GM12878 (cell line): ENCODE measurements around the gene SLC27A5. TPM values are rescaled to one million over a fixed set of nuclear protein-coding genes. Genes with fewer than 3 reads are reported as not detected.

Experiments used
- ATF2 ChIP-seq: IDR thresholded peaks from 2 replicates; pipeline ENCODE4 v1.6.1; 2012; ENCODE audit warnings: low read length, inconsistent platforms
- ATF3 ChIP-seq: IDR thresholded peaks from 2 replicates; pipeline ENCODE4 v1.6.1; 2011; ENCODE audit warnings: low read depth, mild to moderate bottlenecking, low read length, moderate library complexity, borderline replicate concordance; ENCODE audit errors: extremely low read depth
- ATF7 ChIP-seq: fragments of 450-650 bp; IDR thresholded peaks from 2 replicates; pipeline ENCODE4 v1.6.1; 2016; ENCODE audit warnings: low read depth, mild to moderate bottlenecking
- BCL3 ChIP-seq: IDR thresholded peaks from 2 replicates; pipeline ENCODE4 v1.6.1; 2011; ENCODE audit warnings: borderline replicate concordance, low read depth, mild to moderate bottlenecking, moderate library complexity, low read length; ENCODE audit not compliant: insufficient read depth, poor library complexity, severe bottlenecking
- BRCA1 ChIP-seq: IDR thresholded peaks from 2 replicates; pipeline ENCODE4 v1.6.1; 2011; ENCODE audit warnings: low read depth, low read length, improper control_type of control experiment
- CHD2 ChIP-seq: IDR thresholded peaks from 2 replicates; pipeline ENCODE4 v1.6.1; 2011; ENCODE audit warnings: low read depth, low read length, improper control_type of control experiment, borderline replicate concordance
- CREB1 ChIP-seq: IDR thresholded peaks from 2 replicates; pipeline ENCODE4 v1.6.1; 2012; ENCODE audit warnings: low read depth, mild to moderate bottlenecking, inconsistent platforms
- EED ChIP-seq: sonication (generic); IDR thresholded peaks from 2 replicates; pipeline ENCODE4 v1.6.1; 2016; ENCODE audit warnings: antibody characterized with exemption, low read depth
- EGR1 ChIP-seq, 2 experiments: IDR thresholded peaks; 1 replicate in 1 of 2; 2 replicates in 1 of 2; pipeline ENCODE4 v1.6.1; 2011 to 2012; ENCODE audit warnings: low read depth in 2 of 2, low read length in 2 of 2, borderline replicate concordance in 1 of 2, mild to moderate bottlenecking in 1 of 2, moderate library complexity in 1 of 2
- FOXM1 ChIP-seq: IDR thresholded peaks from 2 replicates; pipeline ENCODE4 v1.6.1; 2012; ENCODE audit warnings: low read depth, mild to moderate bottlenecking, inconsistent platforms, low read length, moderate library complexity
- IKZF1 ChIP-seq: fragments of 450-650 bp; conservative IDR thresholded peaks from 2 replicates; pipeline ENCODE4 v1.6.1; 2017; ENCODE audit warnings: antibody characterized with exemption, mild to moderate bottlenecking
- IRF4 ChIP-seq: IDR thresholded peaks from 2 replicates; pipeline ENCODE4 v1.6.1; 2011; ENCODE audit warnings: low read depth, low read length
- JUNB ChIP-seq: IDR thresholded peaks from 2 replicates; pipeline ENCODE4 v1.6.1; 2016; ENCODE audit warnings: antibody characterized with exemption, mild to moderate bottlenecking
- KLF5 ChIP-seq: fragments of 450-650 bp; IDR thresholded peaks from 2 replicates; pipeline ENCODE4 v1.6.1; 2014; ENCODE audit warnings: mild to moderate bottlenecking; ENCODE audit not compliant: partially characterized antibody
- MAX ChIP-seq: IDR thresholded peaks from 2 replicates; pipeline ENCODE4 v1.6.1; 2012; ENCODE audit warnings: low read depth, low read length, improper control_type of control experiment
- NFXL1 ChIP-seq: fragments of 450-650 bp; IDR thresholded peaks from 2 replicates; pipeline ENCODE4 v1.6.1; 2017; ENCODE audit warnings: antibody characterized with exemption, mild to moderate bottlenecking, borderline replicate concordance
- NR2F1 ChIP-seq: fragments of 450-650 bp; conservative IDR thresholded peaks from 2 replicates; pipeline ENCODE4 v1.6.1; 2017; ENCODE audit warnings: mild to moderate bottlenecking
- PML ChIP-seq: IDR thresholded peaks from 2 replicates; pipeline ENCODE4 v1.6.1; 2012; ENCODE audit warnings: low read length, inconsistent platforms
- RAD21 ChIP-seq: IDR thresholded peaks from 2 replicates; pipeline ENCODE4 v1.6.1; 2011; ENCODE audit warnings: mild to moderate bottlenecking, low read depth, low read length, moderate library complexity; ENCODE audit not compliant: insufficient read depth
- RAD51 ChIP-seq: fragments of 450-650 bp; IDR thresholded peaks from 2 replicates; pipeline ENCODE4 v1.6.1; 2016; ENCODE audit warnings: moderate library complexity, mild to moderate bottlenecking, inconsistent platforms
- SPI1 ChIP-seq: IDR thresholded peaks from 2 replicates; pipeline ENCODE4 v1.6.1; 2011; ENCODE audit warnings: low read depth, mild to moderate bottlenecking, low read length, moderate library complexity, borderline replicate concordance; ENCODE audit not compliant: insufficient read depth
- TARDBP ChIP-seq: IDR thresholded peaks from 2 replicates; pipeline ENCODE4 v1.6.1; 2016; ENCODE audit warnings: borderline replicate concordance
- USF1 ChIP-seq: IDR thresholded peaks from 2 replicates; pipeline ENCODE4 v1.6.1; 2011; ENCODE audit warnings: borderline replicate concordance, low read depth, mild to moderate bottlenecking, moderate library complexity, mixed read lengths, low read length; ENCODE audit not compliant: insufficient read depth; ENCODE audit errors: extremely low read length
- YY1 ChIP-seq: IDR thresholded peaks from 2 replicates; pipeline ENCODE4 v1.6.1; 2011; ENCODE audit warnings: low read depth, mild to moderate bottlenecking, low read length
- ZBTB33 ChIP-seq: fragments of 450-650 bp; IDR thresholded peaks from 2 replicates; pipeline ENCODE4 v1.6.1; 2017; ENCODE audit warnings: mild to moderate bottlenecking
- ZNF207 ChIP-seq: fragments of 450-650 bp; IDR thresholded peaks from 2 replicates; pipeline ENCODE4 v1.6.1; 2014; ENCODE audit warnings: antibody characterized with exemption, mild to moderate bottlenecking, borderline replicate concordance
- ZNF274 ChIP-seq: IDR thresholded peaks from one replicate; pipeline ENCODE4 v1.8.0; 2011; ENCODE audit not compliant: insufficient read length, insufficient read depth
- ZNF622 ChIP-seq: fragments of 450-650 bp; IDR thresholded peaks from 2 replicates; pipeline ENCODE4 v1.6.1; 2017; ENCODE audit warnings: mild to moderate bottlenecking, inconsistent platforms
- polyA plus RNA-seq, 11 experiments: library from polyadenylated mRNA; depleted of rRNA in 4 of 11; unstranded in 6 of 11; stranded (reverse) in 5 of 11; fragments of >200 nt; fragmentation: Nextera tagmentation in 4 of 11; fragmentation: Illumina TruSeq in 1 of 11; extraction: Ambion mirVana in 4 of 11; extraction: Trizol in 1 of 11; gene quantifications; 1 replicate in 1 of 11; 2 replicates in 10 of 11; pipeline versions ENCODE4 v1.2.1 to v1.2.3, GENCODE V29; 2011 to 2016; ENCODE audit warnings: inconsistent platforms in 2 of 11, missing spikeins in 2 of 11, low read depth in 1 of 11
- total RNA-seq, 4 experiments: library from RNA; depleted of rRNA in 3 of 4; stranded (reverse); fragments of >200 nt in 3 of 4; fragmentation: Illumina TruSeq in 1 of 4; extraction: Trizol in 1 of 4; gene quantifications; 2 replicates each; pipeline versions ENCODE4 v1.2.1 to v1.2.3, GENCODE V29; 2013 to 2021

The SLC27A5 gene
- total and polyA plus RNA-seq, 10 of the 15 experiments (the other 5 are each of a cell fraction or from before 2014, with no cell fraction given), result 21.2 to 127 (median 31.8) TPM

GRCh38 chr19:58519087-58519354 is 7.2 kb upstream of the SLC27A5 start (continued):
- TF ChIP-seq RAD21 (0 out of 2 replicates have a peak, but pooled peaks have one; percentile 17), MAX (no peak), PML (no peak), BRCA1 (no peak), YY1 (no peak), ATF7 (no peak), FOXM1 (no peak), ZBTB33 (no peak), ZNF207 (no peak), CREB1 (0 out of 2 replicates have a peak, but pooled peaks have one; percentile 18), NFXL1 (no peak), ATF3 (no peak), ZNF274 (no peak), NR2F1 (no peak), USF1 (no peak), BCL3 (no peak), CHD2 (no peak), KLF5 (no peak), TARDBP (no peak), RAD51 (no peak), IRF4 (no peak), EED (0 out of 2 replicates have a peak, but pooled peaks have one; percentile 27), EGR1 (IDR thresholded peaks at IDR 0.05; ENCODE audit: borderline replicate concordance in 1 of 2, low read depth in 2 of 2, low read length in 2 of 2) (no peak), ATF2 (no peak), IKZF1 (no peak), SPI1 (no peak), ZNF622 (no peak), JUNB (no peak)
